RPMI7951 (cell line): ENCODE results near the gene ERLIN1. TPM values are rescaled to one million over a fixed set of nuclear protein-coding genes. Genes with fewer than 3 reads are reported as not detected.

Experiments used
- DNase-seq: peaks from one replicate; pipeline ENCODE4 v3.0.0-alpha.2; 2012; ENCODE audit warnings: low read depth
- total RNA-seq: library from RNA; depleted of rRNA; stranded (reverse); fragments of >200 nt; shearing (Covaris generic); gene quantifications from 2 replicates; pipeline ENCODE4 v1.2.3, GENCODE V29; 2014; rRNA removed

The ERLIN1 gene
- 38.8 and 42.5 TPM in 2 replicates for total RNA-seq

GRCh38 chr10:100185364-100186252, at the start of gene ERLIN1:
TSS of gene ERLIN1 (minus strand) at chr10:100186029. CDS start at chr10:100185626, 403 bp downstream.
- peak; percentile 88 for DNase-seq

DNA sequence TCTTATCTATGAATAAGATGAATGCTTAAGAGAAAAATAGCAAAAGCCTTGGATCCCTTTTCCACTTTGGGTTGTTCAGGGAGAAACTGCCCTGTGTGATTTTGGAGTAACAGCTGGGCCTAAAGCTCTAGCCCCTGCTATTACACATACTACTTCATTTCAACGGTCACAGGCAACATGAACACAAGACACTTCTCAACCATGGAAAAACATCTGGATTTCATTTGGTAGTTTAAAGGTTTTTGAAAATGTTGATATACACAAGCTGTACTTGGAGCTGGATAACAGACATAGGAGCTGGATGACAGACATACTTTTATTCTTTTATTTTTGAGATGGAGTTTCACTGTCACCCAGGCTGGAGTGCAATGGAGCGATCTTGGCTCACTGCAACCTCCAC, 46.3 kb upstream of the ERLIN1 start:
- DNase-seq: no peak

GRCh38 chr10:100229819-100230422, 44.1 kb upstream of the ERLIN1 start:
- no peak for DNase-seq

DNA sequence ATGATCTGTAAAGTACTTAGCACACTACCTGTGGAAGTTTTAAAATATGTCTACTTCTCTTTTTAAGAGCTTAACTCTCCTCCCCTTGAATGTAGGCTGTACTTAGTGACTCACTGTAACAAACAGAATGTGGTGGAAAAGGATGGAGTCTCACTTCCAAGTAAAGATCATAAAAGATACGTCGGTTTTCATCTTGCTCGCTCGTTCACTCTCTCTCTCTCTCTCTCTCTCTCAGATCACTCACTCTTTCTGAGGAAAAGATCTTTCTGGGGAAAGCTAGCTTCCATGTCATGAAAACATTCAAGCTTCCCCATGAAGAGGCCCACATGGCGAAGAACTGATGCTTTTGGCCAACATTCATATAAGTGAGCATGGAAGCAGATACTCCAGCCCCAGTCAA, 38.0 kb upstream of the ERLIN1 start:
- DNase-seq: no peak

- no peak for DNase-seq
Measured at GRCh38 chr10:100222529-100222928, 36.7 kb upstream of the ERLIN1 start.

DNA sequence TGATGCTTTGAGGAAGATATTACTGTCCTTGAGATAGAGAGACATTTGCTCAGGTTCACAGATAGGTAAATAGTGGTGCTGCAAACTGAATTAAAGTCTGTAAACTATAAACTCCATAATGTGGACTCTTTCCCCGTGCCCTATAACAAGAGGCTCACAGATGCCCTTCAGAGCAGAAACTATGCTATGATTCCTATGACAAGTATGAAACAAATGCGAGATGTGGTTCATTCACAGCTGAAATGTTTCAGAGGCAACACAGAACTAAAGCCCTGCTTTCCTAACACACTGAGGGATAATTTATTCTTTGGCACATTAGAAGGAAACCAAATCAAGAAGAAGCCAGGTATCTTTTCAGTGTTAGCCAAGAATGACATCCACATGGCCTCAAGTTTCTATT, 30.2 kb upstream of the ERLIN1 start:
- DNase-seq: no peak

GRCh38 chr10:100209303-100209702, 23.5 kb upstream of the ERLIN1 start:
- no peak for DNase-seq

GRCh38 chr10:100208276-100208675, 22.4 kb upstream of the ERLIN1 start:
- DNase-seq: no peak

DNA sequence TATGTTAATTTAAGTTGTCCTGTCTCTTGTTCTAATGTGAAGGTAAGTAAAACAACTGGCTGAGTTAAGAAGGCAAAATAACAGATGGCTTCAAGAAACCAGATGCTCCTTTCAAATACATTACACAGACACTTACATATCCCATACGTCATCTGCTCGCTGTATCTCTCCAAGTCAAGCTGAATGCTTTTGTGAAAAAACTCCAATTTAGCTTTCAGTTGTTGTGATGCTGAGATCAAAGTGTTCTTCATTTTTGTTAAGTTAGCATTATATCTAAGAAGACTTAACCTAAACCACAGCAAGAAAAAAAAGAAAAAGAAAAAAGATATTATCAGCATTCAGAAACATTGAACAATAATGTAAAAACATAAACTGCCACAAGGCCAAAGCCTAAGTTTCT, 18.5 kb upstream of the ERLIN1 start:
- no peak for DNase-seq

DNA sequence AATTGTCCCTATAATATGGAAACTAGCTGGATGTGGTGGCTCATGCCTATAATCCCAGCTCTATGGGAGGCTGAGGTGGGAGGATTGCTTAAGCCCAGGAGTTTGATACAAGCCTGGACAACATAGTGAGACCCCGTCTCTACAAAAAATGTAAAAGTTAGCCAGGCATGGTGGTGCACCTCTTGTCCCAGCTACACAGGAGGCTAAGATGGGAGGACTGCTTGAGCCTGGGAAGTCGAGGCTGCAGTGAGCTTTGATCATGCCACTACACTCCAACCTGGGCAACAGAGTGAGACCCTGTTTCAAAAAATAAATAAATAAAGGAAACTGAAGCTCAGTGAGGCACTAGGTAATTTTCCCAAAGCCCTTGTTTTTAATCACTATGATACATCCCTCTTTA, 15.7 kb upstream of the ERLIN1 start:
- no peak for DNase-seq

DNA sequence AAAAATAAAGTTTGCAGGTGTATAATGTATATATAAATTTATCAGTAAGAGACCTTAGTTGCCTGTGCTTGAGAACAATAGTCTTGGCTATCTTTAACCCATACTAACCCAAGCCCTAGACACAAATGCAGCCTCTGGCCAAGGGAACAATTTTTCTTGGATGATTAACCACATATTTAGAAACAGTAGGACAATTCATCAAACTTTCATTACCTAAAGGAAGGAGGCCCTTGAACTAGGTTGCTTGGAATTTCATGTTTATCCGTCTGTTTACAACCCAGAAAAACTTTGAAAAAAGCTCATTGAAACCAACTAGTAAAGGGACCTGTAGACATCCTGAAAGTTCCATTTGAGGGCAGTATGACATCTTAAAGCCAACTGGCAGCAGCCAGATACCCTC, 8.9 kb upstream of the ERLIN1 start:
- DNase-seq: no peak

GRCh38 chr10:100192350-100192749, 6.5 kb upstream of the ERLIN1 start:
- no peak for DNase-seq

DNA sequence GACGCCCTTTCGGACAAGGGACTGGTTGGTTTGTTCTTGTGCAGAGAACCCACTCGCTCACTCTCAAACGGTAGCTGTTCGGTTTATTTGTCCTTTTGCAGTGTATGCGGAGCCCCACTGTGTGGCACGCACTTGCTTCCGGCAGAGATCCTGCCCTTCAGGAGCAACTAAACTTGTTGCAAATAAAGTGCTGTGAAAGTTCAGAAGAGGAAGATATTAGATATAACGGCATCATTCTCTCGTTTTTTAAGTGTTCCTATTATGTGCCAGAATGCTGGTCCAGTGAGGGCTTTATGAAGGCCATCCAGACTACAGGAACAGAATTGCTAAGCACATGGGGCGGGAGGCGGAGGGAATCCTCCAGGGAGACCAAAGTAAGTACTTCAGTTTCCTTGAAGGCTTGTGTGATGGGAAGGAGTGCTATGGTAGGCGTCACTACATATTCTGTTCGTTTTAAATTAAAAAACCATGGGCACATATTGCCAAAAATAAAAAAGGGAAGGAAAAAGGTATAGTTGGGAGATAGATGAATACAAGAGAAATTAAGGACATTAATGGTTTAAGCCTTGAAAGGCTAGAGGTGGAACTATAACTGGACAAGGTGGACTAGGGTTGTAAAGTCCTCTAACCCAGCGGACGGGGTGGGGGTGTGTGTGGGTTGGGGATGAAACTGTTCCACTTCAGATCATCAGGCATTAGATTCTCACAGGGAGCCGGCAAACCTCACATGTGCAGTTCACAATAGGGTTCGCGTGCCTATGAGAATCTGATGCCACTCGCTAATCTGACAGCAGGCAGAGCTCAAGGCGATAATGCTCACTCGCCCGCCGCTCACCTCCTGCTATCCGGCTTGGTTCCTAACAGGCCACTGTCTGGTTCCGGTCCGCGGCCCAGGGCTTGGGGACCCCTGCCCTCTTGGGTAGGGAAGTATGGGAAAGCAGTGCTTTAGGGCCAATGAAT, 704 bp upstream of the ERLIN1 start:
- DNase-seq: peak; percentile 41

GRCh38 chr10:100184840-100185239, 989 bp downstream of the ERLIN1 start:
- DNase-seq: peak; percentile 37

DNA sequence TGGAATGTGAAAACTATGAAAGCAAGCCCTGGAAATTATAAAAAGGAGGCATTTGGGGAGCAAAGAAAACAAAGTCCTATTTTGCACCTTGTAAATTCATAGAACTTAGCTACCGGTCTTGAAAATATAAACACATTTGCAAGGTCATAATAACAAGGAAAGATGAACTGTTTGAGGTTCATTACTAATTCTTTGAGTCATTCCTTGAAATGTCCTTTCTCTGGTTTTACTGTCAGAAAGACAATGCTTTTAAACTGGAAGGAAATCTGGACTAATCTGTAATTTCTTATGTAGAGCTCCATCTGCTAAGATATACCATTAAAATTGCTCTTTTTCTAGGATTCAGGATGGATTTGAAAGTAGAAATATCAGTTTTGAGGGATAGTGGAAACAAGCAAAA, 1.4 kb downstream of the ERLIN1 start:
- DNase-seq: no peak

- no peak for DNase-seq
Measured at GRCh38 chr10:100183481-100183880, 2.3 kb downstream of the ERLIN1 start.

GRCh38 chr10:100182908-100183307, 2.9 kb downstream of the ERLIN1 start:
- no peak for DNase-seq

DNA sequence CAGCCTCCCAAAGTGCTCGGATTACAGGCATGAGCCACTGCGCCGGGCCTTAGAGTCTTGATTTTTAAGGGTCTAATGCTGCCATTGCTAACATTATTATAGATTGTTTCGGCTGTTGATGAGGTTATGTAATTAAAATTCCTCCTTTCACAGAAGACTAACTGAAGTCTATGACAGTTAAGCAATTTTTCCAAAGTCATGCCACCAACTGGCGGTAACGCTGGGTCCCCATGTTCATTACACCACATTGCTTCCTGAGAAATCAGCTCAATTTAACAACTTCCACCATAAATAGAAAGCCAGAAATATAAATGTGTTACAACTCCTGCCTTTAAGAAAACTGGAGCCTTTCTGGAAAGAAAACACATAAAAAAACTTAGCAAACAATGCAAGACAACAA, 3.5 kb downstream of the ERLIN1 start:
- no peak for DNase-seq

GRCh38 chr10:100175875-100176274, 10.0 kb downstream of the ERLIN1 start:
- DNase-seq: no peak

DNA sequence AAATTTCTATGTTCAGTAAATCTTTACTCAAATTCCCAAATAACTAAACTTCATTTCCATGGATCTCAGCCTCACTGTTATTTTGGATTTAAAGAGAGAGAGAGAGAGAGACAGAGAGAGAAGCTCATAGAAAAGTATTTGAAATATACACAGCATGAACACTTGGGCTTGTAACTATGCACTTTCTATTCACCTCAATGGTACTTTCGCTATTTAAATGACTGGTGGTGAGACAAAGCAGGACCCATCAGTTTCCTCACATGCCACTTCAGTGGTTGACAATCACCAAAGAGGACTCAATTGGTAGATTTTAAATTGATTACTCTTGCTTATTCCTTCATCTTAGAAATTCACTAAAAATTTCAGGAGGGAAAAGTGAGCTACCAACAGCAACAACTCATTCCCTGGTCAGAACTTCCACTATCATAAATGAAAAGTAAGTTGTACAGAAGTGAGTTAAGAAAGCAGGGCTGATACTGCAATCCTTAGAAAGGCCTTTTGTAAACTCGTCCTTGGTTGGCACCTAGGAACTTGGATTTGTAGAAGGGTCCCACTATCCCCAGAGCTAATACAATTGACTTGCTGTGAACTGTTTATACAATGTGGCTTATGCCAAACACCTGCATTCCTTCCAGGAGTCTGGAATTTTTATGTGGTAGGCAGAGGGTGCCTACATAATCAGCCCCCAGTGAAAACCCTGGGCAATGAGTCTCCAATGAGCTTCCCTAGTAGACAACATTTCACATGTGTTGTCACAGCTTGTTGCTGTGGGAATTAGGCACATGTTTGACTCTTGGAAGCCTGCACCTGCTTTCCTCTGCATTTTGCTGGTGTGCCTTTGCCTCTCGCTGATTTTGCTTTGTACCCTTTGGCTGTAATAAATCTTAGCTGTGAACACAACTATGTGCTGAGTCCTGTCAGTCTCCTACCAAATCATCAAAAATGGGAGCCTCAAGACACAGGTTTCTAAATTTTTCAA, 10.8 kb downstream of the ERLIN1 start:
- no peak for DNase-seq

DNA sequence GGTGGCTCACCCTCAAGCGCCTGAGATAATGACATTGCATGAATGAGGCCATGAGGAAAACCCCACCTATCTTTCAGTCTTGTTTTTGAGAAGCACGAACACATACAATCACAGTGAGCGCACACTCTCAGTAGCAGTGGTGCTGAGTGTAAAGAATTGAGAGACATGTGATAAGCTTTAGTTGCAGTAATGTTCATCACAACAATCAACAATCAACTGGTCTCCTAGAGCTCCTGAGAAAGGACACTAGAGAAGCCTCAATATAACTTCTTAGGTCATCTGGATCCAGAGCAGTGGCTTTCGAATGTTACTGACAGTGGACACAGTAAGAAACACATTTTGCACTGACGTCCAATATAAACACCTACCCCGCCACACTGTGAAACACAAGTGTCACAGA, 12.8 kb downstream of the ERLIN1 start:
- no peak for DNase-seq
